T1000 (cell line): Measurements from ENCODE around the gene OTOG.

Experiments used
- DNase-seq: peaks from one replicate; lab custom pipeline; 2025; ENCODE audit warnings: mixed read lengths; lab: John Stamatoyannopoulos, UW

Gene OTOG

GRCh38 chr11:17651681-17652080, 104.6 kb downstream of the OTOG start:
- DNase-seq, result no peak

GRCh38 chr11:17652556-17652955, 105.5 kb downstream of the OTOG start:
- DNase-seq, result no peak

GRCh38 chr11:17653611-17654010, 106.6 kb downstream of the OTOG start:
- DNase-seq, result no peak

- DNase-seq, result no peak
These were observed 108.6 kb downstream of the OTOG start for GRCh38 chr11:17655682-17656081.

GRCh38 chr11:17658211-17658610, 111.2 kb downstream of the OTOG start:
- DNase-seq, result no peak

GRCh38 chr11:17668166-17668565, 121.1 kb downstream of the OTOG start:
- DNase-seq, result no peak

GRCh38 chr11:17672469-17672868, 125.4 kb downstream of the OTOG start:
- no peak for DNase-seq

- no peak for DNase-seq
These were observed 126.9 kb downstream of the OTOG start for GRCh38 chr11:17673951-17674350.

GRCh38 chr11:17682848-17683247, 135.8 kb downstream of the OTOG start:
- DNase-seq, result no peak

- DNase-seq, result peak; percentile 25
These were observed 136.5 kb downstream of the OTOG start for GRCh38 chr11:17683377-17684161.

GRCh38 chr11:17684550-17684949, 137.5 kb downstream of the OTOG start:
- DNase-seq, result no peak

- DNase-seq, result no peak
These were observed 139.3 kb downstream of the OTOG start for GRCh38 chr11:17686231-17686980.

GRCh38 chr11:17687946-17688670, 141.0 kb downstream of the OTOG start:
- DNase-seq, result no peak

- DNase-seq, result no peak
These were observed 144.5 kb downstream of the OTOG start for GRCh38 chr11:17691550-17691949.

GRCh38 chr11:17691976-17692375, 144.9 kb downstream of the OTOG start:
- no peak for DNase-seq

- DNase-seq, result no peak
These were observed 145.9 kb downstream of the OTOG start for GRCh38 chr11:17692931-17693330.

GRCh38 chr11:17693531-17693930, 146.5 kb downstream of the OTOG start:
- DNase-seq, result no peak

GRCh38 chr11:17694494-17695110, 147.5 kb downstream of the OTOG start:
- no peak for DNase-seq

- no peak for DNase-seq
These were observed 148.7 kb downstream of the OTOG start for GRCh38 chr11:17695454-17696441.

GRCh38 chr11:17696741-17697140, 149.7 kb downstream of the OTOG start:
- no peak for DNase-seq
